ENCODE data around the gene SMIM34. TPM values are rescaled to one million over a fixed set of nuclear protein-coding genes. Genes with fewer than 3 reads are reported as not detected.
"Not testable (repeated sequence)": the region's sequence is repeated elsewhere in the genome, so short reads cannot be mapped to it uniquely, and the experiment has no call there.

Gene SMIM34
- total and polyA plus RNA-seq, 2 of the 4 experiments (the other 2 are of a cell fraction): not detected

GRCh38 chr21:34427339-34427738 is 3.6 kb upstream of the SMIM34 start:
- H3K27me3 ChIP-seq (ENCODE audit: control insufficient read depth, insufficient read depth, low read length); H2AK5ac ChIP-seq (ENCODE audit: low read depth, low read length); H4K91ac ChIP-seq (ENCODE audit: insufficient read depth, low read depth, low read length); H3K4me1 ChIP-seq (ENCODE audit: control insufficient read depth, insufficient read depth, low read length); H3K9me3 ChIP-seq (ENCODE audit: control insufficient read depth, insufficient read depth, low read length); H3K9ac ChIP-seq (ENCODE audit: low read depth, low read length); H3K23ac ChIP-seq (ENCODE audit: low read depth, low read length); CTCF ChIA-PET; H3K4ac ChIP-seq (ENCODE audit: low read depth, low read length); H4K20me1 ChIP-seq (ENCODE audit: insufficient read depth, low read length); H3K18ac ChIP-seq (ENCODE audit: low read depth, low read length); ATAC-seq (ENCODE audit: low read depth); BruUV-seq (replicated peaks); in situ Hi-C loops (cut with MboI; ENCODE audit: low sequenced_read_pairs); H2BK120ac ChIP-seq (ENCODE audit: low read depth, low read length); H3K56ac ChIP-seq (ENCODE audit: extremely low read depth, insufficient read depth, low read length); DNase-seq; H2BK5ac ChIP-seq (ENCODE audit: low read depth, low read length, poor library complexity, severe bottlenecking); H3K36me3 ChIP-seq (ENCODE audit: control insufficient read depth, insufficient read depth, low read length); POLR2A ChIA-PET (ENCODE audit: unreplicated experiment); intact Hi-C loops (cut with micrococcal nuclease); H3K4me2 ChIP-seq (ENCODE audit: low read depth, low read length); H4K5ac ChIP-seq (ENCODE audit: low read depth, low read length); H3K79me1 ChIP-seq (ENCODE audit: low read depth in 1 of 2, low read length in 2 of 2); H2BK15ac ChIP-seq (ENCODE audit: low read depth, low read length); H4K8ac ChIP-seq (ENCODE audit: low read depth in 2 of 2, low read length in 2 of 2); H3K9me1 ChIP-seq (ENCODE audit: insufficient read depth, low read length); H3K4me3 ChIP-seq (ENCODE audit: insufficient read depth, low read depth, low read length); H2BK20ac ChIP-seq (ENCODE audit: low read depth, low read length); H2AK9ac ChIP-seq (replicated peaks; ENCODE audit: low read depth, low read length, poor library complexity); H2AFZ ChIP-seq (replicated peaks; ENCODE audit: low read length, poor library complexity); dilution Hi-C loops (cut with HindIII; ENCODE audit: low sequenced_read_pairs, unreplicated experiment); H3K27ac ChIP-seq (ENCODE audit: insufficient read depth, low read length); H3K14ac ChIP-seq (replicated peaks; ENCODE audit: low read depth, low read length): not testable (repeated sequence)
- no CpG with 5 or more reads among the region's 8 CpGs for WGBS, 2 experiments (ENCODE audit: extremely low coverage in 2 of 2, insufficient read length in 1 of 2)

- H3K4ac ChIP-seq (ENCODE audit: low read depth, low read length); H2AK5ac ChIP-seq (ENCODE audit: low read depth, low read length); H3K9ac ChIP-seq (ENCODE audit: low read depth, low read length); H3K14ac ChIP-seq (replicated peaks; ENCODE audit: low read depth, low read length); H3K4me3 ChIP-seq (ENCODE audit: insufficient read depth, low read depth, low read length); H4K8ac ChIP-seq (ENCODE audit: low read depth in 2 of 2, low read length in 2 of 2); DNase-seq; H3K36me3 ChIP-seq (ENCODE audit: control insufficient read depth, insufficient read depth, low read length); intact Hi-C loops (cut with micrococcal nuclease); H2BK15ac ChIP-seq (ENCODE audit: low read depth, low read length); H2AFZ ChIP-seq (replicated peaks; ENCODE audit: low read length, poor library complexity); dilution Hi-C loops (cut with HindIII; ENCODE audit: low sequenced_read_pairs, unreplicated experiment); ATAC-seq (ENCODE audit: low read depth); H2BK5ac ChIP-seq (ENCODE audit: low read depth, low read length, poor library complexity, severe bottlenecking); H2BK20ac ChIP-seq (ENCODE audit: low read depth, low read length); H3K4me2 ChIP-seq (ENCODE audit: low read depth, low read length); H2AK9ac ChIP-seq (replicated peaks; ENCODE audit: low read depth, low read length, poor library complexity); H4K91ac ChIP-seq (ENCODE audit: insufficient read depth, low read depth, low read length); POLR2A ChIA-PET (ENCODE audit: unreplicated experiment); H3K79me1 ChIP-seq (ENCODE audit: low read depth in 1 of 2, low read length in 2 of 2); H3K4me1 ChIP-seq (ENCODE audit: control insufficient read depth, insufficient read depth, low read length); H3K9me3 ChIP-seq (ENCODE audit: control insufficient read depth, insufficient read depth, low read length); BruUV-seq (replicated peaks); H3K27me3 ChIP-seq (ENCODE audit: control insufficient read depth, insufficient read depth, low read length); H3K18ac ChIP-seq (ENCODE audit: low read depth, low read length); H2BK120ac ChIP-seq (ENCODE audit: low read depth, low read length); H4K20me1 ChIP-seq (ENCODE audit: insufficient read depth, low read length); H3K9me1 ChIP-seq (ENCODE audit: insufficient read depth, low read length); CTCF ChIA-PET; in situ Hi-C loops (cut with MboI; ENCODE audit: low sequenced_read_pairs); H3K23ac ChIP-seq (ENCODE audit: low read depth, low read length); H3K27ac ChIP-seq (ENCODE audit: insufficient read depth, low read length); H4K5ac ChIP-seq (ENCODE audit: low read depth, low read length); H3K56ac ChIP-seq (ENCODE audit: extremely low read depth, insufficient read depth, low read length): not testable (repeated sequence)
- WGBS, 2 experiments (ENCODE audit: extremely low coverage in 2 of 2, insufficient read length in 1 of 2): no CpG with 5 or more reads among the region's 5 CpGs
Observed at GRCh38 chr21:34417448-34418077, 6.2 kb downstream of the SMIM34 start.
